ENCODE results near the gene ADAMTS18.

ADAMTS18 gene

GRCh38 chr16:77373726-77374125 is 61.1 kb downstream of the ADAMTS18 start:
- H3K4me3 ChIP-seq (ENCODE audit: low read length), result no peak overlapping the region
- no peak for DNase-seq (ENCODE audit: low read depth, low spot score)
- H3K9me3 ChIP-seq (ENCODE audit: control insufficient read depth, insufficient read depth, low read length), result no peaks in the 10 kb centered on the region
- H3K4me1 ChIP-seq (ENCODE audit: control insufficient read depth, insufficient read depth, low read length), result peaks cover 1% of the 10 kb centered on the region; the same call in 1 of the 2 replicates
- H3K36me3 ChIP-seq (ENCODE audit: control insufficient read depth, insufficient read depth, low read length), result no peaks in the 10 kb centered on the region
- no CpG with 5 or more reads among the region's 3 CpGs for WGBS (ENCODE audit: insufficient coverage, insufficient read length)
- H3K27me3 ChIP-seq (ENCODE audit: control insufficient read depth, insufficient read depth, low read length), result no peaks in the 10 kb centered on the region
- no peak overlapping the region for H3K27ac ChIP-seq (ENCODE audit: low read length)

- no peaks in the 10 kb centered on the region for H3K9me3 ChIP-seq (ENCODE audit: control insufficient read depth, insufficient read depth, low read length)
- no peak overlapping the region for H3K27ac ChIP-seq (ENCODE audit: low read length)
- DNase-seq (ENCODE audit: low read depth, low spot score), result no peak
- H3K27me3 ChIP-seq (ENCODE audit: control insufficient read depth, insufficient read depth, low read length), result no peaks in the 10 kb centered on the region
- H3K4me3 ChIP-seq (ENCODE audit: low read length), result no peak overlapping the region
- WGBS (ENCODE audit: insufficient coverage, insufficient read length), result no CpG with 5 or more reads among the region's 6 CpGs
- no peaks in the 10 kb centered on the region for H3K4me1 ChIP-seq (ENCODE audit: control insufficient read depth, insufficient read depth, low read length)
- H3K36me3 ChIP-seq (ENCODE audit: control insufficient read depth, insufficient read depth, low read length), result no peaks in the 10 kb centered on the region
Observed at GRCh38 chr16:77364770-77365169, 70.1 kb downstream of the ADAMTS18 start.

- no peak overlapping the region for H3K27ac ChIP-seq (ENCODE audit: low read length)
- no CpG with 5 or more reads among the region's 4 CpGs for WGBS (ENCODE audit: insufficient coverage, insufficient read length)
- no peaks in the 10 kb centered on the region for H3K36me3 ChIP-seq (ENCODE audit: control insufficient read depth, insufficient read depth, low read length)
- no peaks in the 10 kb centered on the region for H3K9me3 ChIP-seq (ENCODE audit: control insufficient read depth, insufficient read depth, low read length)
- no peaks in the 10 kb centered on the region for H3K4me1 ChIP-seq (ENCODE audit: control insufficient read depth, insufficient read depth, low read length)
- no peaks in the 10 kb centered on the region for H3K27me3 ChIP-seq (ENCODE audit: control insufficient read depth, insufficient read depth, low read length)
- H3K4me3 ChIP-seq (ENCODE audit: low read length), result no peak overlapping the region
- DNase-seq (ENCODE audit: low read depth, low spot score), result no peak
Observed at GRCh38 chr16:77359065-77359502, 75.8 kb downstream of the ADAMTS18 start.

- WGBS (ENCODE audit: insufficient coverage, insufficient read length), result no CpG with 5 or more reads among the region's 4 CpGs
- Histone ChIP-seq H3K4me3 (ENCODE audit: low read length) (no peak overlapping the region), H3K4me1 (ENCODE audit: control insufficient read depth, insufficient read depth, low read length) (no peaks in the 10 kb centered on the region), H3K27me3 (ENCODE audit: control insufficient read depth, insufficient read depth, low read length) (no peaks in the 10 kb centered on the region), H3K27ac (ENCODE audit: low read length) (no peak overlapping the region), H3K36me3 (ENCODE audit: control insufficient read depth, insufficient read depth, low read length) (no peaks in the 10 kb centered on the region), H3K9me3 (ENCODE audit: control insufficient read depth, insufficient read depth, low read length) (no peaks in the 10 kb centered on the region)
- DNase-seq (ENCODE audit: low read depth, low spot score), result no peak
Observed at GRCh38 chr16:77353587-77354263, 81.1 kb downstream of the ADAMTS18 start.

GRCh38 chr16:77344341-77344740 is 90.5 kb downstream of the ADAMTS18 start:
- no peaks in the 10 kb centered on the region for H3K36me3 ChIP-seq (ENCODE audit: control insufficient read depth, insufficient read depth, low read length)
- no peak for DNase-seq (ENCODE audit: low read depth, low spot score)
- H3K27ac ChIP-seq (ENCODE audit: low read length), result no peak overlapping the region
- no peaks in the 10 kb centered on the region; the same call in 1 of the 2 replicates for H3K9me3 ChIP-seq (ENCODE audit: control insufficient read depth, insufficient read depth, low read length)
- H3K27me3 ChIP-seq (ENCODE audit: control insufficient read depth, insufficient read depth, low read length), result no peaks in the 10 kb centered on the region
- no peaks in the 10 kb centered on the region for H3K4me1 ChIP-seq (ENCODE audit: control insufficient read depth, insufficient read depth, low read length)
- no peak overlapping the region for H3K4me3 ChIP-seq (ENCODE audit: low read length)
- WGBS (ENCODE audit: insufficient coverage, insufficient read length), result no CpG with 5 or more reads among the region's 6 CpGs

GRCh38 chr16:77336637-77337036 is 98.2 kb downstream of the ADAMTS18 start:
- no peaks in the 10 kb centered on the region for H3K9me3 ChIP-seq (ENCODE audit: control insufficient read depth, insufficient read depth, low read length)
- no peaks in the 10 kb centered on the region for H3K27me3 ChIP-seq (ENCODE audit: control insufficient read depth, insufficient read depth, low read length)
- H3K4me3 ChIP-seq (ENCODE audit: low read length), result no peak overlapping the region
- peaks cover 4% of the 10 kb centered on the region; the same call in 1 of the 2 replicates for H3K4me1 ChIP-seq (ENCODE audit: control insufficient read depth, insufficient read depth, low read length)
- no CpG with 5 or more reads among the region's 2 CpGs for WGBS (ENCODE audit: insufficient coverage, insufficient read length)
- H3K27ac ChIP-seq (ENCODE audit: low read length), result no peak overlapping the region
- no peaks in the 10 kb centered on the region for H3K36me3 ChIP-seq (ENCODE audit: control insufficient read depth, insufficient read depth, low read length)
- no peak for DNase-seq (ENCODE audit: low read depth, low spot score)

GRCh38 chr16:77335652-77336234 is 99.1 kb downstream of the ADAMTS18 start:
- no peak overlapping the region for H3K4me3 ChIP-seq (ENCODE audit: low read length)
- DNase-seq (ENCODE audit: low read depth, low spot score), result peak; percentile 16
- WGBS (ENCODE audit: insufficient coverage, insufficient read length), result no CpG with 5 or more reads among the region's 12 CpGs
- peaks cover 4% of the 10 kb centered on the region; the same call in 1 of the 2 replicates for H3K4me1 ChIP-seq (ENCODE audit: control insufficient read depth, insufficient read depth, low read length)
- no peaks in the 10 kb centered on the region for H3K36me3 ChIP-seq (ENCODE audit: control insufficient read depth, insufficient read depth, low read length)
- H3K27ac ChIP-seq (ENCODE audit: low read length), result no peak overlapping the region
- no peaks in the 10 kb centered on the region for H3K9me3 ChIP-seq (ENCODE audit: control insufficient read depth, insufficient read depth, low read length)
- no peaks in the 10 kb centered on the region for H3K27me3 ChIP-seq (ENCODE audit: control insufficient read depth, insufficient read depth, low read length)

GRCh38 chr16:77332792-77333191 is 102.0 kb downstream of the ADAMTS18 start:
- no CpG with 5 or more reads among the region's 5 CpGs for WGBS (ENCODE audit: insufficient coverage, insufficient read length)
- no peak overlapping the region for H3K4me3 ChIP-seq (ENCODE audit: low read length)
- no peaks in the 10 kb centered on the region for H3K27me3 ChIP-seq (ENCODE audit: control insufficient read depth, insufficient read depth, low read length)
- no peak for DNase-seq (ENCODE audit: low read depth, low spot score)
- peaks cover 4% of the 10 kb centered on the region; the same call in 1 of the 2 replicates for H3K4me1 ChIP-seq (ENCODE audit: control insufficient read depth, insufficient read depth, low read length)
- no peak overlapping the region for H3K27ac ChIP-seq (ENCODE audit: low read length)
- no peaks in the 10 kb centered on the region for H3K9me3 ChIP-seq (ENCODE audit: control insufficient read depth, insufficient read depth, low read length)
- no peaks in the 10 kb centered on the region for H3K36me3 ChIP-seq (ENCODE audit: control insufficient read depth, insufficient read depth, low read length)

GRCh38 chr16:77331802-77332586 is 102.8 kb downstream of the ADAMTS18 start:
- no peaks in the 10 kb centered on the region for H3K9me3 ChIP-seq (ENCODE audit: control insufficient read depth, insufficient read depth, low read length)
- no peak overlapping the region for H3K4me3 ChIP-seq (ENCODE audit: low read length)
- H3K4me1 ChIP-seq (ENCODE audit: control insufficient read depth, insufficient read depth, low read length), result peaks cover 4% of the 10 kb centered on the region; the same call in 1 of the 2 replicates
- no CpG with 5 or more reads among the region's 9 CpGs for WGBS (ENCODE audit: insufficient coverage, insufficient read length)
- no peak for DNase-seq (ENCODE audit: low read depth, low spot score)
- no peak overlapping the region for H3K27ac ChIP-seq (ENCODE audit: low read length)
- no peaks in the 10 kb centered on the region for H3K27me3 ChIP-seq (ENCODE audit: control insufficient read depth, insufficient read depth, low read length)
- H3K36me3 ChIP-seq (ENCODE audit: control insufficient read depth, insufficient read depth, low read length), result no peaks in the 10 kb centered on the region

- H3K4me3 ChIP-seq (ENCODE audit: low read length), result no peak overlapping the region
- peaks cover 3% of the 10 kb centered on the region; the same call in 1 of the 2 replicates for H3K4me1 ChIP-seq (ENCODE audit: control insufficient read depth, insufficient read depth, low read length)
- H3K27me3 ChIP-seq (ENCODE audit: control insufficient read depth, insufficient read depth, low read length), result no peaks in the 10 kb centered on the region
- no peaks in the 10 kb centered on the region for H3K9me3 ChIP-seq (ENCODE audit: control insufficient read depth, insufficient read depth, low read length)
- no peak for DNase-seq (ENCODE audit: low read depth, low spot score)
- no peak overlapping the region for H3K27ac ChIP-seq (ENCODE audit: low read length)
- no peaks in the 10 kb centered on the region for H3K36me3 ChIP-seq (ENCODE audit: control insufficient read depth, insufficient read depth, low read length)
Observed at GRCh38 chr16:77331043-77331442, 103.8 kb downstream of the ADAMTS18 start.
